Stomach (tissue), 9 donors: ENCODE measurements around the gene NBPF1. TPM values are rescaled to one million over a fixed set of nuclear protein-coding genes. Genes with fewer than 3 reads are reported as not detected.

Experiments
- DNase-seq, 2 donors: peaks; one replicate each; pipeline versions ENCODE4 v3.0.0 to v3.0.0-alpha.2; 2013 to 2019
- H3K27ac ChIP-seq, 5 donors: fragments of 200-600 bp in 4 of 5; sonication (generic) in 4 of 5; one replicate each; pipeline ENCODE4 v1.5.1; 2013 to 2019; ENCODE audit warnings: mild to moderate bottlenecking in 1 of 5, moderate library complexity in 1 of 5
- H3K27me3 ChIP-seq, 3 donors: fragments of 200-600 bp; sonication (generic); one replicate each; pipeline ENCODE4 v1.5.1; 2017 to 2019; ENCODE audit warnings: mixed run types in 1 of 3
- H3K36me3 ChIP-seq, 4 donors: fragments of 200-600 bp; sonication (generic); 1 replicate in 3 of 4; 2 replicates in 1 of 4; pipeline ENCODE4 v1.5.1; 2016 to 2019
- H3K4me1 ChIP-seq, 4 donors: fragments of 200-600 bp; sonication (generic); one replicate each; pipeline ENCODE4 v1.5.1; 2016 to 2019
- H3K4me3 ChIP-seq, 4 donors: fragments of 200-600 bp; sonication (generic) in 3 of 4; one replicate each; pipeline ENCODE4 v1.5.1; 2016 to 2019; ENCODE audit warnings: mild to moderate bottlenecking in 1 of 4
- H3K9me3 ChIP-seq, 4 donors: fragments of 200-600 bp; sonication (generic); one replicate each; pipeline ENCODE4 v1.5.1; 2016 to 2019
- EP300 ChIP-seq: sonication (generic); formaldehyde crosslinking; IDR thresholded peaks from one replicate; pipeline ENCODE4 v1.6.1; 2017; ENCODE audit warnings: antibody characterized with exemption
- POLR2A ChIP-seq, 4 donors: fragments of 450-650 bp; IDR thresholded peaks; one replicate each; pipeline ENCODE4 v1.6.1; 2016; ENCODE audit warnings: antibody characterized with exemption in 4 of 4, control low read depth in 2 of 4, mild to moderate bottlenecking in 1 of 4, moderate library complexity in 1 of 4
- POLR2AphosphoS5 ChIP-seq, 3 donors: sonication (generic); formaldehyde crosslinking; IDR thresholded peaks; one replicate each; pipeline ENCODE4 v1.6.1; 2016; ENCODE audit warnings: antibody characterized with exemption in 3 of 3
- WGBS, 5 donors: extraction: QIAGEN DNeasy Blood & Tissue Kit in 3 of 5; methylation state at CpG; one replicate each; pipeline versions ENCODE4 v1.1.5 to v1.1.7; 2013 to 2018; 5-methylcytosine and 5-hydroxymethylcytosine counted together
- intact Hi-C: fragments of 100-400 bp; cut with DNase I; formaldehyde crosslinking; loops from one replicate; pipeline ENCODE4 v1.15.1; 2023; ENCODE audit warnings: low total_unique reads
- polyA plus RNA-seq, 3 donors: library from polyadenylated mRNA; stranded (reverse); fragments of 200-250 nt; gene quantifications; one replicate each; pipeline ENCODE4 v1.2.3, GENCODE V29; 2013
- total RNA-seq, 5 donors: library from RNA; depleted of rRNA; stranded (reverse); fragments of >200 nt; gene quantifications; one replicate each; pipeline versions ENCODE4 v1.1.0 to v1.2.3, GENCODE V29; 2014 to 2016
- TF ChIP-seq, protein P1 (sequence below), 7 experiments: fragments of 450-650 bp in 4 of 7; fragments of 200-600 bp in 3 of 7; sonication (generic) in 3 of 7; IDR thresholded peaks; one replicate each; pipeline ENCODE4 v1.5.1; 2016 to 2019; ENCODE audit warnings: antibody characterized with exemption in 7 of 7, control low read depth in 2 of 7, mild to moderate bottlenecking in 1 of 7
- donor health status: healthy with polysubstance abuse.
- donor health status: Bipolar disorder and iron deficiency.
- donor health status: healthy.

NBPF1 gene
- total and polyA plus RNA-seq, 8 donors, result 3.3 to 66.6 (median 23.8) TPM

DNA sequence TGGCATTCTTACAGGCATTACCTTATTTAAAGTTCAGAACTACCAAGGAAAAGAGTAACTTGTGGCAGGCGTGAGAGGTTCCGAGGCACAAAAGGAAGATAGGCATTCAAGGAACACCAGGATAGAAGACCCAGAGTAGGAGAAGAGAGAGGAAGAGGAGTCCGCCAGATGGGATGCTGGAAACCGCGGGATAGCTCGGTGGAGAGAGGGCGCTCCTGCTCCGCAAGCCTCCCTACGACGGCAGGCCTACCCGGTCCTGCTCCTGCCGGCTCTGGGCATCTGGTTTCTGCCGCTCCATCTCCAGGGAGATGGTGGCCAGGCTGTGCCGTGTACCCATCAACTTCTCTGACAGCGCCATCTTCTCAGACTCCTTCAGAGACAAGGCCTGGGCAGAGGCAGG lies 5.4 kb upstream of the NBPF1 start:
- intact Hi-C loops, result no loop called here
- Histone ChIP-seq H3K27ac (no peak overlapping the region), H3K4me1 (peaks cover 20 to 36% (median 29%) of the 10 kb centered on the region in 4 donors), H3K9me3 (no peaks in the 10 kb centered on the region), H3K4me3 (no peak overlapping the region), H3K36me3 (peaks cover 21 to 63% (median 50%) of the 10 kb centered on the region in 4 donors), H3K27me3 (no peaks in the 10 kb centered on the region)
- WGBS, 5 donors, result 83 to 90% (median 84%) methylated on average over 15 of the region's 15 CpGs
- TF ChIP-seq POLR2A (IDR thresholded peaks at IDR 0.05) (no peak), POLR2AphosphoS5 (IDR thresholded peaks at IDR 0.05) (no peak), EP300 (no peak)
- TF ChIP-seq, protein P1, sequence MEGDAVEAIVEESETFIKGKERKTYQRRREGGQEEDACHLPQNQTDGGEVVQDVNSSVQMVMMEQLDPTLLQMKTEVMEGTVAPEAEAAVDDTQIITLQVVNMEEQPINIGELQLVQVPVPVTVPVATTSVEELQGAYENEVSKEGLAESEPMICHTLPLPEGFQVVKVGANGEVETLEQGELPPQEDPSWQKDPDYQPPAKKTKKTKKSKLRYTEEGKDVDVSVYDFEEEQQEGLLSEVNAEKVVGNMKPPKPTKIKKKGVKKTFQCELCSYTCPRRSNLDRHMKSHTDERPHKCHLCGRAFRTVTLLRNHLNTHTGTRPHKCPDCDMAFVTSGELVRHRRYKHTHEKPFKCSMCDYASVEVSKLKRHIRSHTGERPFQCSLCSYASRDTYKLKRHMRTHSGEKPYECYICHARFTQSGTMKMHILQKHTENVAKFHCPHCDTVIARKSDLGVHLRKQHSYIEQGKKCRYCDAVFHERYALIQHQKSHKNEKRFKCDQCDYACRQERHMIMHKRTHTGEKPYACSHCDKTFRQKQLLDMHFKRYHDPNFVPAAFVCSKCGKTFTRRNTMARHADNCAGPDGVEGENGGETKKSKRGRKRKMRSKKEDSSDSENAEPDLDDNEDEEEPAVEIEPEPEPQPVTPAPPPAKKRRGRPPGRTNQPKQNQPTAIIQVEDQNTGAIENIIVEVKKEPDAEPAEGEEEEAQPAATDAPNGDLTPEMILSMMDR (IDR thresholded peaks at IDR 0.05), result no peak
- peak in 1 of 2 donors; percentile 29 for DNase-seq

DNA sequence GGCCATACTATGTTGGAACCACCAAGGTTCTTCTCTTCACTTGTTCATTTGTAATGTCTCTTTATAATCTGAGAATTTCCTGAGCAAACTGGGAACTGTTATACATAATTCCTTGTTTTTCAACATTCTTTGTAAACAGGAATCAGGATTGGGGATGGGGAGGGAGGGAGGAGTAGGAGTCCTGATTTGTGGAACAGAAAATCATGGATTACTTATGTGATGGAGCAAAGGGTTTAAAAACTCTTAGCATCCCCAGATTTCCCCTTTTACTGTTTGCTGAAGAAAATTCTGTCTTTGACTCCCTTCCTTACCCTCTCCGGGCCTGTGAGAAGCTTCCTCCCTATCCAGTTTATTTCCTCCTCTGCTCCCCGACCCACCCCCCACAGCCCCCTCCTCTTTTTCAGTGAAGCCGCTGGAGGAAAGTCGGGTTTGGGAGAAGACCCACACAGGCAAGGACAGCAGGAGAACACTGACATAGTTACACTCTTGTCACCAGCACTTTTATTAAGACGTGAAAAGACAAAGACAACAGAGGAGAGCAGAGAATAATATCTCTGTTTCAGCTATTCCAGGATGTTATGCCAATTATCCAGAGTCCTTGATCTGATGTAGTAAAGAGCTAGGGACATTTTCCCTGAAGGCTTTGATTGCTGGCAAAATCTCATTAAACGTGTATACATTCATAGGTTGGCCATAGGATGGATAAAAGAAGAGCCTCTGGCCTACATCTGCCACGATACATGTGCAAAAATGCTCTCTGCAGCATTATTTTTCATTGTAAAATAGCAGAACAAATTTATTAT lies 4.6 kb upstream of the NBPF1 start:
- H3K9me3 ChIP-seq, result no peaks in the 10 kb centered on the region
- TF ChIP-seq, protein P1 (IDR thresholded peaks at IDR 0.05), result peak in 1 of 7 experiments; percentile 8
- TF ChIP-seq POLR2AphosphoS5 (IDR thresholded peaks at IDR 0.05), result no peak
- H3K36me3 ChIP-seq, result peaks cover 21 to 56% (median 44%) of the 10 kb centered on the region in 4 donors
- intact Hi-C loops, result no loop called here
- H3K27me3 ChIP-seq, result no peaks in the 10 kb centered on the region
- H3K27ac ChIP-seq, result no peak overlapping the region
- peaks cover 15 to 32% (median 26%) of the 10 kb centered on the region in 4 donors for H3K4me1 ChIP-seq
- peak in 1 of 2 donors; percentile 24 for DNase-seq
- H3K4me3 ChIP-seq, result no peak overlapping the region
- 73 to 84% (median 78%) methylated on average over 7 of the region's 7 CpGs for WGBS, 5 donors

DNA sequence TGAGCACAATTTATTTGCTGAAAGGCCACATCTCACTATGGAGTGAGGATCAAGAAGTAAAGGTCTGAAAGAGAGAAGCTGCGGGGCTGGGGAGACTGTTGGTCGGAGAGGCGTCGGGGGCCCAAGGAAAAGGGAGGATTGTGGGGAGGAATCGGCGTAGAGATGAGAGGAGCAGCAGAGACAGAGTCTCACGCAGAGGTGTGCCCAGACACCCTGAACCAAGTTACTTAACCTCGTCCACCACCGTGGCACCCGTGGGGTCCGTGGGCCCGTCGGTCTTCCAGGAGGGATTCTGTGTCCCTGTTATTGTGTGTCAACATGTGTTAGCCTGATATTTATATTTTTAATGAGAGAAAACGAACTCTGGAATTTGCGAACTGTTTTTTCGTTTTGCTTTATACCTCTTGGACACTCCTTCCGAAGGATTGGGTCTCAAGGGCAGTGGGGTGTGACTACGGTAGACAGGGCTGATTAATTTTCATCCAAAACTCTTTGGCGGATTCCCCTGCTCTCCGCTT lies 3.8 kb upstream of the NBPF1 start:
- no peak for TF ChIP-seq POLR2AphosphoS5 (IDR thresholded peaks at IDR 0.05)
- no peak for TF ChIP-seq POLR2A (IDR thresholded peaks at IDR 0.05)
- TF ChIP-seq, protein P1 (IDR thresholded peaks at IDR 0.05), result no peak
- no peak for TF ChIP-seq EP300
- Histone ChIP-seq H3K36me3 (peaks cover 13 to 48% (median 36%) of the 10 kb centered on the region in 4 donors), H3K27ac (no peak overlapping the region), H3K9me3 (no peaks in the 10 kb centered on the region), H3K4me1 (peaks cover 19 to 37% (median 32%) of the 10 kb centered on the region in 4 donors), H3K27me3 (no peaks in the 10 kb centered on the region), H3K4me3 (no peak overlapping the region)
- intact Hi-C loops, result no loop called here
- peak in 1 of 2 donors; percentile 33 for DNase-seq
- WGBS, 5 donors, result 87 to 93% (median 91%) methylated on average over 20 of the region's 20 CpGs

DNA sequence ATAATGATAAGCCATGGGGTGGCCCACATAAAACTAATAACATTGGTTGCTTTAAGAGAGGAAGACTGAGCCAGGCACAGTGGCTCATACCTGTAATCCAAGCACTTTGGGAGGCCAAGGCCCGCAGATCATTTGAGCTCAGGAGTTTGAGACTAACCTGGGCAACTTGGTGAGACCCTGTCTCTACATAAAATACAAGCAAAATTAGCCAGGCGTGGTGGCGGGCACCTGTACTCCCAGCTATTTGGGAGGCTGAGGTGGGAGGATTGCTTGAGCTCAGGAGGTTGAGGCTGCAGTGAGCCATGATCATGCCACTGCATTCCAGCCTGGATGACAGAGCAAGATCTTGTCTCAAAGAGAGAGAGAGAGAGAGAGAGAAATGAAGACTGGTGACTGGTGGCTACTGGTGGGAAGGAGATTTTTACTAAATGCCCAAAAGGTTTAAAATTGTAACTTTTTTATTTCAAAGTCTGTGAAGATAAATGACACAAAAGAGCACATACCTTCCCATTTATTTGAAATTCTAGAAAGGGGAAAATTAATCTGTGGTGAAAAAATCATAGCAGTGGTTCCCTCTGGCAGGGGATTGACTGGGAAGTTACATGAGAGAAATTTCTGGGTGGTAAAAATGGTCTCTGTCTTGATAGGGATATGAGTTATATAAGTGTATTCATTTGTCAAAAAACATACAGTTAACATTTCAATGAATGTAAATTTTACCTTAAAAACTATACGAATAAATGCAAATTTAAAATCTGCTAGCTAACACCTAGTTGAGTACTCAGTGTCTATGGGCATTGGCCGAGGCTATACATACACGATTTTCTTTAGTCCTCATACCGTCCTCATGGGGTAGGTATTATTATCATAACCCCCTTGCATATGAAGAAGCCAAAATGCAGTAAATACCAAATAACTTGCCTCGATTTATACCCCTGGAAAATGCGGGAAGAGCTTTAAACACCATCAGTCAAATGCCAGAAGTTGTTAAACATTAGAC lies 2.2 kb upstream of the NBPF1 start:
- no peak for TF ChIP-seq POLR2AphosphoS5 (IDR thresholded peaks at IDR 0.05)
- TF ChIP-seq, protein P1 (IDR thresholded peaks at IDR 0.05), result no peak
- TF ChIP-seq EP300, result no peak
- no peak for TF ChIP-seq POLR2A (IDR thresholded peaks at IDR 0.05)
- WGBS, 5 donors, result 74 to 81% (median 77%) methylated on average over 9 of the region's 9 CpGs
- intact Hi-C loops, result no loop called here
- no peak overlapping the region for H3K27ac ChIP-seq
- no peak overlapping the region for H3K4me3 ChIP-seq
- peaks cover 7 to 31% (median 26%) of the 10 kb centered on the region in 4 donors for H3K36me3 ChIP-seq
- H3K27me3 ChIP-seq, result no peaks in the 10 kb centered on the region
- H3K9me3 ChIP-seq, result no peaks in the 10 kb centered on the region
- peaks cover 25 to 40% (median 35%) of the 10 kb centered on the region in 4 donors for H3K4me1 ChIP-seq
- peak in 1 of 2 donors; percentile 46 for DNase-seq
